Stomach smooth muscle (tissue), 2 donors: ENCODE measurements around the gene PILRB.
"Not testable (repeated sequence)": the region's sequence is repeated elsewhere in the genome, so short reads cannot be mapped to it uniquely, and the experiment has no call there.

ENCODE experiments used
- H3K27ac ChIP-seq: one replicate; pipeline ENCODE4 v1.7.0; 2013; ENCODE audit warnings: mild to moderate bottlenecking, low read length, inconsistent platforms
- H3K27me3 ChIP-seq, 2 donors: one replicate each; pipeline ENCODE4 v1.7.0; 2013; ENCODE audit warnings: low read length in 2 of 2; ENCODE audit not compliant: insufficient read depth in 2 of 2, control insufficient read depth in 1 of 2
- H3K36me3 ChIP-seq, 2 donors: one replicate each; pipeline ENCODE4 v1.7.0; 2013; ENCODE audit warnings: low read length in 2 of 2; ENCODE audit not compliant: control insufficient read depth in 2 of 2, insufficient read depth in 2 of 2
- H3K4me1 ChIP-seq: one replicate; pipeline ENCODE4 v1.7.0; 2013; ENCODE audit warnings: low read length; ENCODE audit not compliant: control insufficient read depth, insufficient read depth
- H3K4me3 ChIP-seq, 2 donors: one replicate each; pipeline ENCODE4 v1.7.0; 2013; ENCODE audit warnings: low read length in 2 of 2
- H3K9ac ChIP-seq, 2 donors: one replicate each; pipeline ENCODE4 v1.7.0; 2013; ENCODE audit warnings: low read length in 2 of 2, mild to moderate bottlenecking in 1 of 2
- H3K9me3 ChIP-seq, 2 donors: one replicate each; pipeline ENCODE4 v1.7.0; 2013; ENCODE audit warnings: low read length in 2 of 2; ENCODE audit not compliant: control insufficient read depth in 2 of 2
- donor health status: healthy.
- donor health status: Pancreatic carcinoma.

The PILRB gene

DNA sequence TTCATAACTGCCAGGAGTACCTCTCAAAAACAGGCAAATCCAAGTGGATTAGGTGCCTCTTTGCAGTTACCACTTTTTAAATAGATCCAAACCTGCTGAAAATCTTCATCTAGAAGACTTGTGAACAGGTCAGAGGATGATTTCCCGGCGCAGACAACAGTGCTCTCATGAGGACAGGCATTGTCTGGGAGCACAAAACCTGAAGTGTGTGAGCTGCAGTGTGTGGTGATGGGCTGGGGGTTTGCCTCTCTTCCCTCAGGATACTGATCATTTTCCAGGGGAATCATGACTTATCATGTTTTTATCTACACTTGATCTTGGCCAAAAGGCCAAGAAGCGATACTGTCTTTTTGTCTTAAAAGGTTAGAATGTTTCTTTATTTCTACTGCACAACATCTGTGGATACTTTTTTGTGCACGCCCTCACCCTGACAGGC lies 13.8 kb upstream of the PILRB start:
- not testable (repeated sequence) for H3K4me1 ChIP-seq, H3K4me3 ChIP-seq, H3K9me3 ChIP-seq, H3K9ac ChIP-seq, H3K27ac ChIP-seq, H3K27me3 ChIP-seq
- H3K36me3 ChIP-seq: peaks cover 24 to 26% of the 10 kb centered on the region in 2 donors

DNA sequence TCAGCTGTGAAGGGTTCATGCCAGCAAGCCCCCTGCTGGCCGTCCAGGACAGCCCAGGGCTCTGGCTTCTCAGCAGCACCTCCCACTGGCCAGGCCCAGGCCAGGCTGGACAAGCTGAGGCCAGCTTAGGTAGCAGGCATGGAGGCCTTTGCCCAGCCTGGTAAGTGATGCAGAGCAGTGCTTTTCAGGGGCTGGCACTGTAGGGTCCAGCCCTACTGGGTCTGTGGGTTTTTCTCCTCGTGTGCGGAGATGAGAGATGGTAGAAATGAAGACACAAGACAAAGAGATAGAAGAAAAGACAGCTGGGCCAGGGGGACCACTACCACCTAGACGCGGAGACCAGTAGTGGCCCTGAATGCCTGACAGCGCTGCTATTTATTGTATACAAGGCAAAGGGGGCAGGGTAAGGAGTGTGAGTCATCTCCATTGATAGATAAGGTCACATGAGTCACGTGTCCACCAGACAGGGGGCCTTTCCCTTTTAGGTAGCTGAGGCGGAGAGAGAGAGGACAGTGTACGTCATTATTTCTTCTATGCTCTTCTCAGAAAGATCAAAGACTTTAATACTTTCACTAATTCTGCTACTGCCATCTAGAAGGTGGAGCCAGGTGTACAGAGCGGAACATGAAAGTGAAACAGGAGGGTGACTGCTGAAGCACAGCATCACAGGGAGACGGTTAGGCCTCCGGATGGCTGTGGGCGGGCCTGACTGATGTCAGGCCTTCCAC lies 13.2 kb upstream of the PILRB start:
- H3K27me3 ChIP-seq, H3K9me3 ChIP-seq, H3K27ac ChIP-seq, H3K4me3 ChIP-seq, H3K4me1 ChIP-seq, H3K9ac ChIP-seq: not testable (repeated sequence)
- peaks cover 27 to 30% of the 10 kb centered on the region in 2 donors for H3K36me3 ChIP-seq

GRCh38 chr7:100345288-100345672 lies 12.6 kb upstream of the PILRB start:
- not testable (repeated sequence) for H3K9me3 ChIP-seq, H3K4me1 ChIP-seq, H3K27me3 ChIP-seq, H3K9ac ChIP-seq, H3K4me3 ChIP-seq, H3K27ac ChIP-seq
- H3K36me3 ChIP-seq: peaks cover 30 to 34% of the 10 kb centered on the region in 2 donors

DNA sequence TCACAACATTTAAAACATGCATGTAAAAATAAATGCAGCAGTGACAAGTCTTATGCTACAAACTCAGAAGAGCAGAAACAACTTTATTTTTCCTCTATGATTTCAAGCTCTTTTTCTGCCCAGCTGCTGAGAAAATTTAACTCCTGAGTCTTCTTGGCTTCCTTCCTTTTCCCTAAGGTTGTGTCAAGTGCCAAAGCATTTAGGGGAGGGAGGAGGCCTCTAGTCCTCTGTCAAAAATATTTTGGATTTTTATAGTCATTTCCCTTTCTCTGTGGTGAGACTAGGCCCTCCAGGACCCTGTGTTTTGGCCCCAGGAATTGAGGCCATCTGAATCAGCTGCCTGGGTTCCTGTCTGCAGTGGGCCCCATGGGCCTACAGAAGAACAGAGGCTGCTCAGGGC lies 11.0 kb upstream of the PILRB start:
- Histone ChIP-seq H3K9ac (no peak overlapping the region), H3K36me3 (peaks cover 32 to 39% of the 10 kb centered on the region in 2 donors), H3K9me3 (no peaks in the 10 kb centered on the region), H3K27me3 (no peaks in the 10 kb centered on the region), H3K4me3 (no peak overlapping the region), H3K27ac (no peak overlapping the region), H3K4me1 (peaks cover 4% of the 10 kb centered on the region)

DNA sequence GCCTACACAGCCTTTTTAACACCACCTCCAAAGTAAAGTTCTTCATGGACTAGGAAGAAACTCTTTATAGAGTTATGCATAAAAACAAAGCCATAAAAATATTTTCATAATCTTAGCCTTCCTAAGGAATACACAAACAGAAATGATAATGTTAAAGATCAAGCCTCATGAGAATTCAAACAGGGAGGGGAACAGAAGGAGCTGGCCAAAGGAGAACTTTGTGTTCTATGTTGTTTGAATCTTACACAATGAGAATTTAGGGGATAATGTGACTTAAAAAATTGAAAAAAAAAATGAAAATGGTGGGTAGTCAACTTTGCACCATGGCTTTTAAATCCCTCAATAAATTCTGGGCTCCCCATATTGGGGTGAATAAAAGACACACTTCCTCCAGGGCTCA lies 9.1 kb upstream of the PILRB start:
- Histone ChIP-seq H3K9ac (no peak overlapping the region), H3K4me3 (no peak overlapping the region), H3K9me3 (no peaks in the 10 kb centered on the region), H3K27ac (no peak overlapping the region), H3K27me3 (no peaks in the 10 kb centered on the region), H3K36me3 (peaks cover 40 to 46% of the 10 kb centered on the region in 2 donors), H3K4me1 (no peaks in the 10 kb centered on the region)

- Histone ChIP-seq H3K4me1 (no peaks in the 10 kb centered on the region), H3K9me3 (no peaks in the 10 kb centered on the region), H3K27ac (no peak overlapping the region), H3K9ac (no peak overlapping the region), H3K27me3 (no peaks in the 10 kb centered on the region), H3K36me3 (peaks cover 46 to 54% of the 10 kb centered on the region in 2 donors), H3K4me3 (no peak overlapping the region)
These were observed 8.2 kb upstream of the PILRB start for GRCh38 chr7:100349757-100350156.

DNA sequence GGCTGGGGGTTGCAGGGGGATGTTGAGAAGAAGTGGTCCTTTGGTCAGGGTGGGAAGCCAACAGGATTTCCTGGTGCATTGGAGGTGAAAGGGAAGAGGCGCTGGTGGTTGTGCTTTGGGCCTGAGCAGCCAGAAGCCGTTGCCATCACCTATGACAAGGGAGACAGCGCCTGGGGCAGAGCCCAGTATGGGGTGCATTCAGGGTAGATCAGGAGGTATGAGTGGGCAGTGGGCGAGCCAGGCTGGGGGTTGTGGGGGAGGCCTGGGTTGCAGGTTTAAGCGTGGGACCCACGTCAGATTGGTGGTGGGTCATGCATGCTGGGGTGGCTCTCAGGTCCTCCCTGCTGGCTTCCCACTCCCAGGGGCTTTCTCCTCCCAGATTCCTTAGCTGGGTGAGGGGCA lies 6.3 kb upstream of the PILRB start:
- Histone ChIP-seq H3K9me3 (no peaks in the 10 kb centered on the region), H3K9ac (no peak overlapping the region), H3K27ac (no peak overlapping the region), H3K4me1 (no peaks in the 10 kb centered on the region), H3K4me3 (no peak overlapping the region), H3K36me3 (peaks cover 59 to 65% of the 10 kb centered on the region in 2 donors), H3K27me3 (no peaks in the 10 kb centered on the region)

DNA sequence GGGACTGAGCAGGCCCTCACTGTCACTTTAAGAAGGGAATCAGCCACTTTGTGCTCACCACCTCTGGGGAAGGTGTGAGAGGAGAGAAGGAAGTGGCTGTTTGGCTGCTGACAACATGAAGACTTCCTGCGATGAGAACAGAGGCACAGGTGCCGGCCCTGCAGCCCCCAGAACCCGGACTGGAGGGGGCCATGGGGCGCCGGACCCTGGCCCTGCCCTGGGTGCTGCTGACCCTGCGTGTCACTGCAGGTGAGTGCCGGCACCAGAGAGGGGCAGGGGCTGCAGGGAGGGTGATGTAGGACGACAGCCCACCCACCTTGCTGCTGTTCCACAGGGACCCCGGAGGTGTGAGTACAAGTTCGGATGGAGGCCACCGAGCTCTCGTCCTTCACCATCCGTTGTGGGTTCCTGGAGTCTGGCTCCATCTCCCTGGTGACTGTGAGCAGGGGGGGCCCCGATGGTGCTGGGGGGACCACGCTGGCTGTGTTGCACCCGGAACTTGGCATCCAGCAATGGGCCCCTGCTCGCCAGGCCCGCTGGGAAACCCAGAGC lies 5.6 kb upstream of the PILRB start:
- H3K4me1 ChIP-seq, H3K9me3 ChIP-seq, H3K27ac ChIP-seq, H3K4me3 ChIP-seq, H3K27me3 ChIP-seq, H3K9ac ChIP-seq: not testable (repeated sequence)
- peaks cover 56 to 66% of the 10 kb centered on the region in 2 donors for H3K36me3 ChIP-seq

- Histone ChIP-seq H3K9me3 (no peaks in the 10 kb centered on the region), H3K27ac (no peak overlapping the region), H3K4me3 (no peak overlapping the region), H3K27me3 (no peaks in the 10 kb centered on the region), H3K4me1 (no peaks in the 10 kb centered on the region), H3K36me3 (peaks cover 50 to 64% of the 10 kb centered on the region in 2 donors), H3K9ac (no peak overlapping the region)
These were observed 4.8 kb upstream of the PILRB start for GRCh38 chr7:100352984-100353684.

GRCh38 chr7:100353685-100354330 lies 4.1 kb upstream of the PILRB start:
- no peaks in the 10 kb centered on the region for H3K27me3 ChIP-seq
- H3K4me1 ChIP-seq: no peaks in the 10 kb centered on the region
- no peak overlapping the region for H3K4me3 ChIP-seq
- no peak overlapping the region for H3K27ac ChIP-seq
- H3K9me3 ChIP-seq: no peaks in the 10 kb centered on the region
- H3K9ac ChIP-seq: no peak overlapping the region
- peaks cover 55 to 64% of the 10 kb centered on the region in 2 donors for H3K36me3 ChIP-seq
